K562 (cell line): ENCODE measurements around the gene ZNF544. TPM values are rescaled to one million over a fixed set of nuclear protein-coding genes. Genes with fewer than 3 reads are reported as not detected.

Experiments
- ATAC-seq: fragments of 200-7000 bp; cut with Tn5 transposase; 3 replicates; pipeline ENCODE4 v1.9.1; 2020; ENCODE audit warnings: moderate library complexity
- BruUV-seq: library from RNA; stranded (reverse); fragments of 400-500 nt; replicated peaks from 2 replicates; lab custom pipeline; 2021; lab: Mats Ljungman, UMichigan
- CTCF ChIA-PET: fragments of 300-600 bp; formaldehyde crosslinking; extraction: SDS; loops from one replicate; lab custom pipeline; 2021; ENCODE audit warnings: low intra/inter-chr PET ratio; lab: Yijun Ruan, JAX
- POLR2A ChIA-PET: fragments of 300-600, 350-650 bp; sonication (Branson Sonifier 250); formaldehyde crosslinking; extraction: SDS; loops from one replicate; lab custom pipeline; 2021; ENCODE audit warnings: antibody characterized with exemption, inconsistent platforms; lab: Yijun Ruan, JAX
- DNase-seq, 4 experiments: peaks; one replicate each; pipeline versions ENCODE4 v3.0.0 to v3.0.0-alpha.2; 2011 to 2018; ENCODE audit warnings: low spot score in 3 of 4, mixed read lengths in 3 of 4; ENCODE audit errors: extremely low read depth in 1 of 4
- FAIRE-seq: peaks from 2 replicates; lab custom pipeline; 2011; peaks lifted over from hg19 to GRCh38; lab: Jason Lieb, UNC
- H2AFZ ChIP-seq: 2 replicates; pipeline ENCODE4 v1.6.0; 2011; ENCODE audit warnings: low read depth, low read length, control low read depth, inconsistent platforms
- H3K27ac ChIP-seq: fragments of 200-600 bp; 3 replicates; pipeline ENCODE4 v1.8.0; 2011; ENCODE audit warnings: low read depth, mild to moderate bottlenecking, control low read depth, inconsistent platforms, low read length, moderate library complexity, mixed read lengths; ENCODE audit errors: extremely low read depth
- H3K27me3 ChIP-seq, 2 experiments: fragments of 300-600 bp in 1 of 2; 2 replicates in 1 of 2; 3 replicates in 1 of 2; pipeline versions ENCODE4 v1.6.0 to v1.8.0; 2011; ENCODE audit warnings: inconsistent platforms in 2 of 2, low read length in 2 of 2, mild to moderate bottlenecking in 1 of 2, mixed read lengths in 1 of 2, moderate library complexity in 1 of 2; ENCODE audit not compliant: control insufficient read depth in 2 of 2, insufficient read depth in 2 of 2
- H3K36me3 ChIP-seq: fragments of 300-600 bp; 3 replicates; pipeline ENCODE4 v1.8.0; 2011; ENCODE audit warnings: mild to moderate bottlenecking, low read length, inconsistent platforms; ENCODE audit not compliant: control insufficient read depth, insufficient read depth
- H3K4me1 ChIP-seq, 2 experiments: fragments of 200-600 bp in 1 of 2; replicated peaks in 1 of 2; 2 replicates in 1 of 2; 3 replicates in 1 of 2; pipeline versions ENCODE4 v1.5.1 to v1.8.0; 2011; ENCODE audit warnings: inconsistent platforms in 2 of 2, low read length in 2 of 2, mild to moderate bottlenecking in 1 of 2, mixed read lengths in 1 of 2, moderate library complexity in 1 of 2; ENCODE audit not compliant: control insufficient read depth in 2 of 2, insufficient read depth in 2 of 2
- H3K4me2 ChIP-seq: 2 replicates; pipeline ENCODE4 v1.6.1; 2011; ENCODE audit warnings: low read length, control low read depth, inconsistent platforms, mixed read lengths; ENCODE audit not compliant: insufficient read depth
- H3K4me3 ChIP-seq: fragments of 200-600 bp; sonication (generic), shearing (Covaris generic); 2 replicates; pipeline ENCODE4 v1.5.1; 2016; ENCODE audit warnings: control low read depth, inconsistent platforms
- H3K79me2 ChIP-seq: fragments of 200-600 bp; 3 replicates; pipeline ENCODE4 v1.8.0; 2011; ENCODE audit warnings: low read length, inconsistent platforms; ENCODE audit not compliant: control insufficient read depth, insufficient read depth
- H3K9ac ChIP-seq, 2 experiments: 2 replicates each; pipeline versions ENCODE4 v1.6.0 to v1.6.1; 2011; ENCODE audit warnings: low read depth in 2 of 2, low read length in 2 of 2, control low read depth in 1 of 2, inconsistent platforms in 1 of 2, mild to moderate bottlenecking in 1 of 2, mixed read lengths in 1 of 2; ENCODE audit not compliant: insufficient read depth in 1 of 2
- H3K9me1 ChIP-seq: one replicate; pipeline ENCODE4 v1.6.0; 2011; ENCODE audit warnings: inconsistent platforms, mild to moderate bottlenecking, low read length, moderate library complexity; ENCODE audit not compliant: control insufficient read depth, insufficient read depth
- H3K9me3 ChIP-seq: replicated peaks from 2 replicates; pipeline ENCODE4 v1.5.1; 2011; ENCODE audit warnings: low read depth, low read length, inconsistent platforms; ENCODE audit not compliant: control insufficient read depth, insufficient read depth
- H4K20me1 ChIP-seq: replicated peaks from 2 replicates; pipeline ENCODE4 v1.6.1; 2011; ENCODE audit warnings: low read length, inconsistent platforms, mixed read lengths; ENCODE audit not compliant: control insufficient read depth, insufficient read depth
- CBFA2T3 ChIP-seq: fragments of 450-650 bp; IDR thresholded peaks from 2 replicates; pipeline ENCODE4 v1.6.1; 2017
- EHMT2 ChIP-seq: fragments of 450-650 bp; IDR thresholded peaks from 2 replicates; pipeline ENCODE4 v1.6.1; 2018; ENCODE audit warnings: antibody characterized with exemption
- EWSR1 ChIP-seq: fragments of 450-650 bp; IDR thresholded peaks from 2 replicates; pipeline ENCODE4 v1.6.1; 2018; ENCODE audit warnings: borderline replicate concordance, mild to moderate bottlenecking, low read depth, moderate library complexity; ENCODE audit not compliant: partially characterized antibody
- IRF2 ChIP-seq: sonication (generic); formaldehyde crosslinking; IDR thresholded peaks from 2 replicates; pipeline ENCODE4 v1.8.1; 2022; ENCODE audit warnings: mild to moderate bottlenecking, missing genetic modification reagents
- KDM1A ChIP-seq, 2 experiments: fragments of 450-650 bp; IDR thresholded peaks; 2 replicates each; pipeline ENCODE4 v1.6.1; 2016; ENCODE audit warnings: mild to moderate bottlenecking in 2 of 2
- NEUROD1 ChIP-seq: fragments of 150-350 bp; IDR thresholded peaks from 2 replicates; pipeline ENCODE4 v1.6.1; 2014; ENCODE audit warnings: borderline replicate concordance, low read length, low read depth; ENCODE audit not compliant: partially characterized antibody
- ZNF121 ChIP-seq: sonication (generic); formaldehyde crosslinking; conservative IDR thresholded peaks from 2 replicates; pipeline ENCODE4 v1.8.0; 2022; ENCODE audit warnings: missing genetic modification reagents
- ZNF408 ChIP-seq: fragments of 250-450 bp; sonication (Bioruptor Pico); IDR thresholded peaks from 2 replicates; pipeline ENCODE4 v1.4.0; 2020; ENCODE audit warnings: low read depth, mild to moderate bottlenecking, moderate library complexity
- ZNF75A ChIP-seq: fragments of 450-650 bp; formaldehyde crosslinking; IDR thresholded peaks from 2 replicates; pipeline ENCODE4 v1.4.0; 2020; ENCODE audit warnings: mild to moderate bottlenecking
- ZNF780A ChIP-seq: fragments of 250-450 bp; sonication (Bioruptor Pico); IDR thresholded peaks from 2 replicates; pipeline ENCODE4 v1.5.0; 2021; ENCODE audit warnings: mild to moderate bottlenecking
- WGBS: fragments of 100-300 bp; shearing (Covaris generic); methylation state at CpG from one replicate; pipeline ENCODE4 v1.1.6; 2016; ENCODE audit warnings: low coverage, mixed read lengths; ENCODE audit not compliant: insufficient coverage; ENCODE audit errors: missing lambda C conversion rate; 5-methylcytosine and 5-hydroxymethylcytosine counted together
- in situ Hi-C: fragments of 300-500 bp; cut with MboI; formaldehyde crosslinking; loops from 4 replicates; pipeline ENCODE4 v1.15.0; 2018; ENCODE audit warnings: inconsistent platforms, mixed read lengths
- intact Hi-C: fragments of 100-400 bp; cut with micrococcal nuclease; formaldehyde crosslinking; loops from 2 replicates; pipeline ENCODE4 v1.14.2; 2022
- polyA plus RNA-seq, 8 experiments: library from polyadenylated mRNA; depleted of rRNA in 4 of 8; stranded (reverse) in 5 of 8; unstranded in 3 of 8; fragments of >200 nt; fragmentation: Nextera tagmentation in 2 of 8; fragmentation: Illumina TruSeq in 1 of 8; extraction: Ambion mirVana in 2 of 8; extraction: Trizol in 1 of 8; gene quantifications; 2 replicates each; pipeline versions ENCODE4 v1.2.1 to v1.2.3, GENCODE V29; 2011 to 2014; ENCODE audit warnings: inconsistent platforms in 1 of 8, missing spikeins in 1 of 8
- total RNA-seq, 7 experiments: library from RNA; depleted of rRNA in 6 of 7; stranded (reverse); fragments of >200 nt in 6 of 7; fragmentation: Illumina TruSeq in 2 of 7; extraction: Trizol in 2 of 7; gene quantifications; 2 replicates each; pipeline versions ENCODE4 v1.2.1 to v1.2.3, GENCODE V29; 2011 to 2021; ENCODE audit warnings: low replicate concordance in 1 of 7

The ZNF544 gene
- total and polyA plus RNA-seq, 9 of the 15 experiments (the other 6 are each of a cell fraction or from before 2014, with no cell fraction given): 23.6 to 59.0 (median 41.4) TPM

- TF ChIP-seq ZNF780A (CRISPR knock-in tag) (no peak), EHMT2 (no peak), IRF2 (no peak), KDM1A (IDR thresholded peaks at IDR 0.05) (no peak), ZNF121 (CRISPR knock-in tag) (no peak), ZNF408 (CRISPR knock-in tag) (no peak), NEUROD1 (no peak)
Measured at GRCh38 chr19:58261968-58262921, 33.5 kb downstream of the ZNF544 start (continued).

DNA sequence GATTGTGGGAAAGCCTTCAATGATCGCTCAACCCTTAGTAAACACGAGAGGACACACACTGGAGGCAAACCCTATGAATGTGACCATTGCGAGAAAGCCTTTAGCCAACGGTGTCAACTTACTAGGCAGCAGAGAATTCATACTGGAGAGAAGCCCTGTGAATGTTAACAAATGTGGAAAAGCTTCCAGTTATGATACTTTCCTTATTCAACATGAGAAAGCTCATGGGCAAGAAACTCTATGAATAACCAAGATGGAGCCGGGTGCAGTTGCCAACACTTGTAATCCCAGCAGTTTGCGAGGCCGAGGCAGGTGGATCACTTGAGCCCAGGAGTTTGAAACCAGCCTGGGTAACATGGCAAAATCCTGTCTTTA, 34.2 kb downstream of the ZNF544 start:
- no peak overlapping the region for H3K4me3 ChIP-seq
- no peaks in the 10 kb centered on the region for H3K9me1 ChIP-seq
- peaks cover 55% of the 10 kb centered on the region for H3K36me3 ChIP-seq
- FAIRE-seq (no peak), ATAC-seq (no peak), DNase-seq (no peak)
- H4K20me1 ChIP-seq: no peaks in the 10 kb centered on the region
- POLR2A ChIA-PET: interaction anchor here (0.6 kb wide), 1 partner anchor 24 kb away, joined by 4 read pairs; no protein-coding TSS in a partner anchor
- intact Hi-C loops (no loop called here), in situ Hi-C loops (no loop called here)
- no peak for TF ChIP-seq CBFA2T3
- TF ChIP-seq ZNF75A (CRISPR knock-in tag): 0 out of 2 replicates have a peak, but pooled peaks have one; percentile 3
- no peak for TF ChIP-seq EWSR1
- no peak overlapping the region for H2AFZ ChIP-seq
- H3K79me2 ChIP-seq: no peaks in the 10 kb centered on the region
- 89% methylated on average over 7 of the region's 7 CpGs for WGBS
- H3K9me3 ChIP-seq: peaks cover 80% of the 10 kb centered on the region
- no peaks in the 10 kb centered on the region for H3K27me3 ChIP-seq
- H3K27ac ChIP-seq: no peak overlapping the region
- no peak overlapping the region for H3K9ac ChIP-seq
- CTCF ChIA-PET: no interaction called here
- no TSS peak for BruUV-seq
- H3K4me2 ChIP-seq: no peak overlapping the region
- H3K4me1 ChIP-seq: no peaks in the 10 kb centered on the region
